IPS-20b (cell line): ENCODE results near the gene CFB.
"Not testable (repeated sequence)": the region's sequence is repeated elsewhere in the genome, so short reads cannot be mapped to it uniquely, and the experiment has no call there.

Experiments
- H3K27ac ChIP-seq: one replicate; pipeline ENCODE4 v1.5.1; 2013; ENCODE audit warnings: low read length
- H3K27me3 ChIP-seq: 2 replicates; pipeline ENCODE4 v1.6.1; 2013; ENCODE audit warnings: mild to moderate bottlenecking, low read length, inconsistent platforms; ENCODE audit not compliant: insufficient read depth
- H3K36me3 ChIP-seq: 2 replicates; pipeline ENCODE4 v1.6.1; 2013; ENCODE audit warnings: low read depth, mild to moderate bottlenecking, inconsistent platforms, low read length, moderate library complexity; ENCODE audit not compliant: insufficient read depth
- H3K4me1 ChIP-seq: 2 replicates; pipeline ENCODE4 v1.6.1; 2013; ENCODE audit warnings: mild to moderate bottlenecking, control low read depth, inconsistent platforms, low read length, moderate library complexity; ENCODE audit not compliant: insufficient read depth
- H3K4me3 ChIP-seq: 2 replicates; pipeline ENCODE4 v1.5.1; 2013; ENCODE audit warnings: mild to moderate bottlenecking, low read length, inconsistent platforms
- H3K9ac ChIP-seq: 2 replicates; pipeline ENCODE4 v1.6.1; 2013; ENCODE audit warnings: low read depth, mild to moderate bottlenecking, inconsistent platforms, low read length, moderate library complexity
- H3K9me3 ChIP-seq: 2 replicates; pipeline ENCODE4 v1.6.1; 2013; ENCODE audit warnings: mild to moderate bottlenecking, low read depth, low read length, inconsistent platforms; ENCODE audit not compliant: insufficient read depth

Gene CFB

DNA sequence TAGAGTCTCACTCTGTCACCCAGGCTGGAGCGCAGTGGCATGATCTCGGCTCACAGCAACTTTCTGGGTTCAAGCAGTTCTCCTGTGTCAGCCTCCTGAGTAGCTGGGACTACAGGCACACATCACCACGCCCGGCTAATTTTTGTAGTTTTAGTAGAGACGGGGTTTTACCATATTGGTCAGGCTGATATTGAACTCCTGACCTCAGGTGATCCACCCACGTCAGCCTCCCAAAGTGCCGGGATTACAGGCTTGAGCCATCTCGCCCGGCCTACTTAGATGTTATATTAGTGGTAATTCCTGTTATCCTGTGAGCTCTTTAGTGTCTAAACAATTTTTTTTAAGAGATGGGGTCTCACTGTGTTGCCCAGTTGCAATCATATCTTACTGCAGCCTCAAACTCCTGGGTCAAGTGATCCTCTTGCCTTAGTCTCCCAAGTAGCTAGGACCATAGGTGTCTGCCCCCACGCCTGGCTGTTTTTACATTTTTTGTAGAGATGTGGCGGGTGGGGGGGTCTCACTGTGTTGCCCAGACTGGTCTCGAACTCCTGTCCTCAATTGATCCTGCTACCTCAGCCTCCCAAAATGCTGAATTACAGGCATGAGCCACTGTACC lies 32.0 kb downstream of the CFB start:
- no peaks in the 10 kb centered on the region; the same call in 1 of the 2 replicates for H3K4me1 ChIP-seq
- no peak overlapping the region for H3K4me3 ChIP-seq
- H3K9me3 ChIP-seq = no peaks in the 10 kb centered on the region; the same call in 1 of the 2 replicates
- no peaks in the 10 kb centered on the region for H3K27me3 ChIP-seq
- H3K9ac ChIP-seq = no peak overlapping the region
- 0 out of 2 replicates have a peak, but pooled peaks cover 5% of the 10 kb centered on the region for H3K36me3 ChIP-seq
- no peak overlapping the region for H3K27ac ChIP-seq

DNA sequence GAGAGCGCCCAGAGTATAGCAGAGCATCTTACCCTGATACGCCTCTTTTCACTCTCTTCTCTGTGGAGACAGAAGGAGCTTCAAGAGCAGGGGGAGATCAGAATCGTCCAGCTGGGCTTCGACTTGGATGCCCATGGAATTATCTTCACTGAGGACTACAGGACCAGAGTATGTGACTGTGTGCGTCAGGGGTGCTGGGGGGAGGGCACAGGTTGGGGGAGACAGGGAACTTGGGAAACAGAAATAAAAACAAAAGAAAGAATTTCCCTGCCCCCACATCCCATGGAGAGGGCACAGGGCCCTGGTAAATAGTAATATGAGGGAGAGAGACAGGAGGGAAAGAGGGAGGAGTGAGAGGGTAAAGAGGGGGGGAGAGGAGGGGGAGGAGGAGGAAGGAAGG lies 32.9 kb downstream of the CFB start:
- no peaks in the 10 kb centered on the region for H3K4me1 ChIP-seq
- H3K9me3 ChIP-seq = no peaks in the 10 kb centered on the region; the same call in 1 of the 2 replicates
- no peak overlapping the region for H3K4me3 ChIP-seq
- 0 out of 2 replicates have a peak, but pooled peaks cover 5% of the 10 kb centered on the region for H3K36me3 ChIP-seq
- H3K27ac ChIP-seq = no peak overlapping the region
- no peak overlapping the region for H3K9ac ChIP-seq
- no peaks in the 10 kb centered on the region for H3K27me3 ChIP-seq

DNA sequence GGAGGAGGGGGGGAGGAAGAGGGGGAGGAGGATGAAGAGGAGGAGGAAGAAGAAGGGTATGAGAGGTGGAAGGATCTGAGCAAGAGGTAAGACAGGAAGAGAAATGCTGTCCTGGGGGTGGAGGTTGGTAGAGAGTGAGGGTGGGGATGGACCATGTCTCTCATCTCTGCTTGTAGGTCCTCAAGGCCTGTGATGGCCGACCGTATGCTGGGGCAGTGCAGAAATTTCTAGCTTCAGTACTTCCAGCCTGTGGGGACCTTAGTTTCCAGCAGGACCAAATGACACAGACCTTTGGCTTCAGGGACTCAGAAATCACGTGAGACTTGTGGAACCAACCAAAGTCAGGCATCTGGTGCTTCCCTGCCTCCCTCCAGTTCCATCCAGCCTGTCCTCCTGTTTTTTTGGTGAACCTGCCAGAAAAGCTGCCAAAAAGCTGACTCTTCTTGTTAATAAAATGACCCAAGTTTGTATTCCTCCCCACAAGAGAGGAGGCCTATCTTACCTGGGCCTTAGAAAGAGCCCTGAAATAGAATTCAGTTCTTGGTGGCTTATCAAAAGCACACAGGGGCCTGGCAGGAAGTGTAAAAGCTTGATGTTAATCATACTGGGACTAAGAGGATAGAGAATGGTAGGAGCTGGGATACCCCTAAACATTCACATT lies 33.5 kb downstream of the CFB start:
- H3K27me3 ChIP-seq = no peaks in the 10 kb centered on the region
- no peaks in the 10 kb centered on the region; the same call in 1 of the 2 replicates for H3K9me3 ChIP-seq
- H3K4me1 ChIP-seq = no peaks in the 10 kb centered on the region
- no peak overlapping the region for H3K27ac ChIP-seq
- 0 out of 2 replicates have a peak, but pooled peaks cover 5% of the 10 kb centered on the region for H3K36me3 ChIP-seq
- no peak overlapping the region for H3K4me3 ChIP-seq
- no peak overlapping the region for H3K9ac ChIP-seq

DNA sequence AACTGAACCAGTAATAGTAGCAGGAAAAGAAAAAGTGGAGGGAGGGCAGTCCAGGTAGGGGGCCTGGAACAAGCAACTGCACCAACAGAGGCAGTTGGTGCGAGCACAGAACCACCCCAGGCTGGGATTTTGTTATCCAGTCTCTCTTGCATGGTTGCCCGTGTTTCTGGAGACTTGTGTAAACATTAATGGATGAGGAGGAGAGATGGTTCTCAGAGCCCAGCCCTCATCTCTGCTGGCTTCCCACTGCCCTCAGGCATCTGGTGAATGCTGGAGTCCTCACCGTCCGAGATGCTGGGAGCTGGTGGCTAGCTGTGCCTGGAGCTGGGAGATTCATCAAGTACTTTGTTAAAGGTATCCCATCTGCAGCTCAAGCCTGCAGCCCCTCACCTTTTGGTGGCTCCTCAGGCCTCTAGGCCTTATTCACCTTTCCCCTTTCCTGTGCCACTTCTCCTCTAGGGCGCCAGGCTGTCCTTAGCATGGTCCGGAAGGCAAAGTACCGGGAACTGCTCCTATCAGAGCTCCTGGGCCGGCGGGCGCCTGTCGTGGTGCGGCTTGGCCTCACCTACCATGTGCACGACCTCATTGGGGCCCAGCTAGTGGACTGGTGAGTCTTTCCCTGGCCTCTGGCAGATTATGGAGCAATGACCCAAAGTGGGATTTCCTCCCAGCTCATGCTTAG lies 34.4 kb downstream of the CFB start:
- H3K27me3 ChIP-seq, H3K36me3 ChIP-seq, H3K4me1 ChIP-seq, H3K4me3 ChIP-seq, H3K9ac ChIP-seq, H3K9me3 ChIP-seq, H3K27ac ChIP-seq: not testable (repeated sequence)

DNA sequence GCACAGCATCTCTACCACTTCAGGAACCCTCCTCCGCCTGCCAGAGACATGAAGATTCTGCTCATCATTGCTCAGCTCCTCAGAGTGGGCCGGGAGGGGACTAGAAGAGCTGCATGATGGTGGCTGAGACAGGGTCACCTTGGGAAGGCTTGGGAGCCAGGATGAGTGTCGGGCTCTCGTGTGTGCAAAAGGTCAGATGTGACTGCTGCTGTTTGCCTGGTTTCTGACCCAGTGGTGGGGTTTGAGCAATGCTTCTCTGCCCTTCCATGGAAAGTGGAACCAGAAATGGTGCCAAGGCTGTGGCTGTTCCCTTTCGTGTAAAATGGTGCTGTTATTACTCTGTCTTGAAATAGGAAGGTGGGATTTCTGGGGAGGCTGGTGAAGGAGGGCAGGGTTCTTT lies 35.1 kb downstream of the CFB start:
- H3K9me3 ChIP-seq, H3K36me3 ChIP-seq, H3K27ac ChIP-seq, H3K4me1 ChIP-seq, H3K27me3 ChIP-seq, H3K9ac ChIP-seq, H3K4me3 ChIP-seq: not testable (repeated sequence)

DNA sequence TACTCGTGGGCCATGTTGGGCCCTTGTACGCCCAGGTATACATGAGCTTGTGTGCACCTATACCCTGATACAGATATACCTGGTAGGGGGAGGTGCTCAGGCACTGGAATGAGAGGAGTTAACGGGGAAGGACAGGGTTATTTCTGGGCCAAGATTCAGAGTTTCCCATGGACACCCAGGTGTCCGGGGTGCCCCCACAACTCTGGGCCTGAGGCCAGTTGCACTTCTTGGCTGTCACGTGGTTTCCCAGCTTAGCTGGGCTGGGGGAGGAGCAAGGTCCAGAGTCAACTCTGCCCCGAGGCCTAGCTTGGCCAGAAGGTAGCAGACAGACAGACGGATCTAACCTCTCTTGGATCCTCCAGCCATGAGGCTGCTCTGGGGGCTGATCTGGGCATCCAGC lies 35.8 kb downstream of the CFB start, which contains the start of gene C4A:
Gene C4A, plus strand, starts transcription at position 314 of the 400 bp plus-strand sequence. Its CDS starts 51 bp downstream, at position 365.
- H3K27me3 ChIP-seq, H3K27ac ChIP-seq, H3K9me3 ChIP-seq, H3K9ac ChIP-seq, H3K4me1 ChIP-seq, H3K36me3 ChIP-seq, H3K4me3 ChIP-seq: not testable (repeated sequence)

DNA sequence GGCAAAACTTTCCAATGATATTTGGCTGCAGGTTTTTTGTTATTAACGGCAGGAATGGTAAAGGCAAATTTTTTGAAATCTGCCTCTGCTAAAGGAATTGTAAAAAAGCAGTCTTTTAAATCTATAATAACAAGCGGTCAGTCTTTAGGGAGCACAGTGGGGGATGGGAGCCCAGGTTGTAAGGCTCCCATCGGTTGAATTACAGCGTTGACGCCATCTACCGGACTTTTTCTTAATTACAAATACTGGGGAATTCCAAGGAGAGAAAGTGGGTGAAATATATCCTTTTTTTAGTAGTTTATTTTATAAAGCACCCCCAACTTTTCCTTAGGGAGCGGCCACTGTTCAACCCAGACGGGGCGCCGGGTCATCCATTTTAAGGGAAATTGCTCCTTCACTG lies 43.5 kb downstream of the CFB start:
- H3K36me3 ChIP-seq, H3K9me3 ChIP-seq, H3K9ac ChIP-seq, H3K27me3 ChIP-seq, H3K4me3 ChIP-seq, H3K27ac ChIP-seq, H3K4me1 ChIP-seq: not testable (repeated sequence)

DNA sequence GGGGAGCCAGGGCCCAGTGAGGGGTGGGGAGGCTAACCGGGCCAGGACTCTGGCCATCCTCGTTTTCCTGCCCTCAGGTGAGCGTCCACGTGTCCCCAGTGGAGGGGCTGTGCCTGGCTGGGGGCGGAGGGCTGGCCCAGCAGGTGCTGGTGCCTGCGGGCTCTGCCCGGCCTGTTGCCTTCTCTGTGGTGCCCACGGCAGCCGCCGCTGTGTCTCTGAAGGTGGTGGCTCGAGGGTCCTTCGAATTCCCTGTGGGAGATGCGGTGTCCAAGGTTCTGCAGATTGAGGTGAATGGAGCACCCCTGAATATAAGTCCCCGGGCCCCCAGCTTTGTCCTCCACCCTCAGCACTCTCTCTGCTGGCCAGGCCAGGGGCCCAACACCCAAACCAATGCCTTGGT lies 48.5 kb downstream of the CFB start:
- not testable (repeated sequence) for H3K36me3 ChIP-seq, H3K27ac ChIP-seq, H3K9ac ChIP-seq, H3K27me3 ChIP-seq, H3K4me1 ChIP-seq, H3K4me3 ChIP-seq, H3K9me3 ChIP-seq

DNA sequence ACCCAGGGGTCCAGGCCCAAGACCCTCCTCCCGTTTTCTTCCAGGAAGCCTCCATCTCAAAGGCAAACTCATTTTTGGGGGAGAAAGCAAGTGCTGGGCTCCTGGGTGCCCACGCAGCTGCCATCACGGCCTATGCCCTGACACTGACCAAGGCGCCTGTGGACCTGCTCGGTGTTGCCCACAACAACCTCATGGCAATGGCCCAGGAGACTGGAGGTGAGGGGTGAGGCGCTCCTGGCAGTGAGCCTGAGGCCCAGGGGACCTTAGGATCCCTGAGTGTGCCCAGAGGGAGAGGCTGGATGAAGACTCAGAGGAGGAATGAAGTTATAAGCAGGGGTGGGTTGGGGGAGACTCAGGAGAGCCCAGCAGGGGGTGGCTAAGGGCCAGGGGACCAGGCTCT lies 50.5 kb downstream of the CFB start:
- not testable (repeated sequence) for H3K4me1 ChIP-seq, H3K9me3 ChIP-seq, H3K4me3 ChIP-seq

More for the DNA sequence above, 50.5 kb downstream of the CFB start:
- H3K27ac ChIP-seq, H3K9ac ChIP-seq, H3K27me3 ChIP-seq, H3K36me3 ChIP-seq: not testable (repeated sequence)
